ENCODE measurements around the gene APBA1. TPM values are rescaled to one million over a fixed set of nuclear protein-coding genes. Genes with fewer than 3 reads are reported as not detected.

The APBA1 gene
- total RNA-seq, 4 donors from 2014 or later: 3.9 to 16.0 (median 6.6) TPM

GRCh38 chr9:69674112-69674685 lies 2.0 kb upstream of the APBA1 start:
- no peak for TF ChIP-seq CTCF (IDR thresholded peaks at IDR 0.05; ENCODE audit: low read depth)

GRCh38 chr9:69673311-69673640 lies 1.1 kb upstream of the APBA1 start:
- no peak for TF ChIP-seq CTCF (IDR thresholded peaks at IDR 0.05; ENCODE audit: low read depth)

GRCh38 chr9:69672596-69673310 lies 582 bp upstream of the APBA1 start:
- TF ChIP-seq CTCF (IDR thresholded peaks at IDR 0.05; ENCODE audit: low read depth): no peak

- TF ChIP-seq CTCF (IDR thresholded peaks at IDR 0.05; ENCODE audit: low read depth): no peak
These were observed 776 bp downstream of the APBA1 start for GRCh38 chr9:69671311-69671878.

- no peak for TF ChIP-seq CTCF (IDR thresholded peaks at IDR 0.05; ENCODE audit: low read depth)
These were observed 4.9 kb downstream of the APBA1 start for GRCh38 chr9:69667306-69667705.

- no peak for TF ChIP-seq CTCF (IDR thresholded peaks at IDR 0.05; ENCODE audit: low read depth)
These were observed 11.9 kb downstream of the APBA1 start for GRCh38 chr9:69660304-69660703.

- TF ChIP-seq CTCF (IDR thresholded peaks at IDR 0.05; ENCODE audit: low read depth): no peak
These were observed 13.0 kb downstream of the APBA1 start for GRCh38 chr9:69658987-69659675.
